Activated CD8-positive, alpha-beta memory T cell treated with anti-CD3 and anti-CD28 coated beads for 48 hours (primary cell): ENCODE data around the gene CCDC188.

Experiments used
- DNase-seq, 3 experiments: peaks; one replicate each; pipeline ENCODE4 v3.0.0-alpha.2; 2020; ENCODE audit warnings: low read depth in 2 of 3, low spot score in 2 of 3

CCDC188 gene

GRCh38 chr22:20135806-20136602 lies 14.9 kb downstream of the CCDC188 start:
- DNase-seq = no peak

GRCh38 chr22:20135265-20135664 lies 15.6 kb downstream of the CCDC188 start:
- DNase-seq = no peak

DNA sequence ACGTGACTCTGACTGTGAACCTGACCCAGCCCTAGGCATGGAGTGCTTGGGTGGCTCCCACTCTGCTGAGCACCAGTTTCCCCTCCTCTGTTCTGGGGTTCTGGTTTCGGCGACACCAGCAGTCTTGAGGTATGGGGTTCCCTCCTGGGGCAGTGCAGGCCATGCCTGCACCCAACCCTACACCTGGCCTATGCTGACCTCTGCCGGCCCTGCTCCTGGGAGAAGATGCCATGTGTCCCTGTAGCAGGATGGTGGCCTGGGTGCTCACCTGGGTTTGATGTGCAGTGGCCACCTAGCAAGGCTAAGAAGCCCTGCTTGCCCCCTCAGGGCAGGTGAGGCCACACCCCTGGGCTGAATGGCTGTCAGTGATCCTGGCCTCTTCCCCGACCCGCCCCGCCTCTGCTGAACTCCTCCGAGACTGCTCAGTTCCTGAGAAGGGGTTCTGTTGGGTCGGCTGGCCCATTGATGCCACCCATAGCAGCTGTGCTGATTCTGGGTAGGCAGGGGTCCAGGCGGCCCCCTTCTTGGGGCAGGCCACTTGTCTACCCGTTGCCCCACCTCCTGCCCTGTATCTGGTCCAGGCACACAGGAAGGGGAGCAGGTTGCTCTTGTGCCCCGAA lies 16.8 kb downstream of the CCDC188 start:
- DNase-seq = no peak

DNA sequence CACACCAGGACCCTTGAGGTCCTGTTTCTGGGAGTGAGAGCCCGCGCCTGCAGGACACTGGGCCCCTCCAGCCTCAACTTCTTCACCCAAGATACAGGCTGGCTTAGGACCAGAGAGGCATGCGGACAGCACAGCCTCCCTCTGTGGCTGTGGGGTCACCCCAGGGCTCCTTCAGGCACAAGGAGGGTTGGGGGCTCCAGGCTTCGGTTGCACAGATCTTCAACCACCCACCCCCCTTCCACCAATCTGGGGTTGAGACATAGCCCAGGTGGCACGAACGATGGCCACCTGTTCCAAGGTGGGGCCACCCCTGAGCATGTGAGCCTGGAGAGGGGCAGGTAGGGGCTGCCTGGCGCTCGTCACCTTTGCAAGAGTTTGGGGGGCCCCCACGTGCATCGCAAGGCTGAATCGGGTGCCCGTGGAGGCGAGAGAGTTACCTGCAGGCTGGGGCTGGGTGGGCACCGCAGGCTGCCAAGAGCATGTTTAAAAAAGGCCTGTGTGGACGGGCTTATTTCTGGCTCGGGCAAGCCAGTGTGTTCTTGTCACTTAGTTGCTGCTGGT lies 18.1 kb downstream of the CCDC188 start:
- no peak for DNase-seq

DNA sequence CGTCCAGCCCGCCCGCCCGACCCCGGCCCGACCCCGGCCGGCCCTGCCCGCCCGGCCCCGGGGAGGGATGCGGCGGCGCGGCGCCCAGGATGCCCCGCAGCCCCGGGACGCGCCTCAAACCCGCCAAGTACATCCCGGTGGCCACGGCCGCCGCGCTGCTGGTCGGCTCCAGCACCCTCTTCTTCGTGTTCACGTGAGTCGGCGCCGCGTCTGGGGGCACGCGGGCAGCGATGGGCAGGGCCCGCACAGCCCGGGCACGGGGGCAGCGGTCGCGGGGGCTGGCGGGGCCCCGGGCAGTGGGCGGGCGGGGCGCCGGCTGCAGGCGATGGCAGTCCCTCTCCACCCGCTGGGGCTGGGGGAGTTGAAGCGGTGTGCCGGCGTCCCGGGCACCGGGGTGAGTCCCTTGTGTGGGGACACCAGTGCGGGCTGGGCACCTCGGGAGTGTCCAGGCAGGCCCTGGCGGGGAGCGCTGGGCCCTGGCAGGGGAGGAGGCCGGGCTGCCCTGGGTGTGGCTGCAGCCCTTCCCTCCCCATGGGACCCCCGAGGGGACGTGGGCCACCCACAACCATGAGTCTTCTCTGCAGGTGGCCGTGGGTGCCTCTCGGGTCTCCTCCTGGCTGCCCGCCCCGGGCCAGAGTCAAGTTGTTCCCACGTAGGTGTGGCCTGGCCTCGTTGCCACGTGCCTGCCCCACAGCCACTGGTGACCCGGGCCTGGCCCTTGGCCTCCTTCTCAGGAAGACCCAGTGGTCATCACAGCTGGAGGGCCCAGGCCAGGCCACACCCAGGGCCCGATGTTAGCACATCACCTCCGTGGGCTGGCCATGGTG lies 18.8 kb downstream of the CCDC188 start:
- DNase-seq = no peak

GRCh38 chr22:20131597-20131858 lies 19.3 kb downstream of the CCDC188 start, which contains the start of gene ZDHHC8:
TSS of gene ZDHHC8 (plus strand) at chr22:20131804. CDS start at chr22:20131948, 144 bp downstream.
- no peak for DNase-seq

DNA sequence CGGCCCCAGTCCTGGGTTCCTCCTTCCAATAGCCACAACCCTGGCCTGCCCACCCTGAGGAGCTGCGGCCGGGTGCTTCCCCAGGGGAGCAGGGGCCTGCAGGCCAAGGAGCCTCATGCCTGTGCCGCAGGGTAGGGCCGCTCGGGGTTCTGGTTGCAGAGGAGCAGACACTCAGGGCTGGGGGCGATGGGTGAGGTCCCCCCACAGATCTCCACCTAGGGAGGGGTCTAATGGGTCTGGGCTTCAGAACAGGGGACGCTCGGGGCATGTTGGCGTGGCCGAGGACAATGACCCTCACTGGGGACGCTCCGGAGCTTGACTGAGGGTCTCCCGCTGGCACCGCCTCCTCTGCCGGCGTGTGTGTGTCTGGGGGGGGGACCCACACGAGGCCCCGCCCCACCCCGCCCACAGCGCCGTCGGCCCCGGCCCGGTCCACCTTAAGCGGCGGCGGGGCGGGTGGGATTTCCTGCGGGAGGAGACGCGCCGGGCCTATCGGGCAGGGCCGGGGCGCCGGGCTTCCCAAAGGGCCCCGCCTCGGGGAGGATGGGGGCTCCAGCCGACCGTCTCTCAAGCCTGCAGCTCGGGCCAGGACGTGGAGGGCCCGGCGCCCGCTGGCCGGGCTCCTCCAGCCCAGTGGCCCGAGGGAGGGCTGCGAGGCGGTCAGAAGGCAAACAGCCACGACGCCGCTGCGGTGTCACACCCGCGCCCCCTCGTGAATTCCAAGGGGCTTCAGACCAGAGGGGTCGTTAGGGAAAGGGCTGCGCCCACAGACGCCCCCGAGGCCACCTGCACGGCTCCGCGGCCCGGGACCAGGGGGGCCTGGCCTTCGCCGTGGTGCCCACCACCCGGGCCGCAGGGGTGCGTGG lies 19.9 kb downstream of the CCDC188 start:
- DNase-seq = peak in 1 of 3 experiments; percentile 55

DNA sequence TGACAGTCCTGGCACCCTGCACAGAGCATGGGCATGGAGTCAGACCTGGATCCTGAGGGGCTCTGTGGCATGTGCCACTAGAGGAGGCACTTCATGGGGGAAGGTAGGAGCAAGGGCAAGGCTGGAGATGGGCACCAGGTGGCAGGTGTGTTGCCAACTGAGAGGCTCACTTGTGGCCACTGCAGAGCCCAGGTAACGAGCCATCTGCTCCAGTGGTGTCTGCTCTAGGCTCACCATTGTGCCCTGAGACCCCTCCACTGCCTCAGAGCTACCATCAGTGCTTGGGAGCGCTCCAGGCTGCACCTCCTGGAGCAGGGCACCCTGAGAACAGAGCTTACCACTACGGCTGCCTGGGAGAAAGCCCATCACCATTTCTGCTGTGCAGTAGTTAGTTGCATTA lies 20.5 kb downstream of the CCDC188 start:
- no peak for DNase-seq

DNA sequence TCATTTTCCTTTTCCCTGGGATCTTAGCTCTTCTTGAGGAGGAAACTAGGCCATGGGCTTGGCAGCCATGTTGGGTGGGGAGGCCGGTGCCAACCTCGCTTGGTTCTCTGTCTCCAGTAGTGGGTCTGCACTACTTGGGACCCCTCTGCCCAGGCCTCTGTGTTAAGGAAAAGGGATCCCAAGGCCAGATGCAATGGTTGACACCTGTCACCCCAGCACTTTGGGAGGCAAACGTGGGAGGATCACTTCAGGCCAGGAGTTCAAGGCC lies 21.2 kb downstream of the CCDC188 start:
- DNase-seq = no peak

- DNase-seq = no peak
Measured at GRCh38 chr22:20128902-20129746, 21.7 kb downstream of the CCDC188 start.

DNA sequence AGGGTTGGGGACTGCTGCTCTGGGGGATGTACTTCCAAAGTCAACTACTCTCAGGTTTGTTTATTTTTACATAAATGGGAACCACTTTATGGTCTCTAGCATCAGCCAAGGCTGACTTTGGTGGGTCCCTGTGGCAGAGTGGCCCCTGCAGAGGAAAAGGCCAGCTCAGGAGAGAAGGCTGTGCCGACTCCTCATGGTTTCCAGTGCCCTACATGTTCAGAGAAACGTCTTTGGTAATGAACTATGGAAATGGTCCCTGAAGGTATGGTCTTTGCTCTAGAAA lies 22.3 kb downstream of the CCDC188 start:
- DNase-seq = no peak

DNA sequence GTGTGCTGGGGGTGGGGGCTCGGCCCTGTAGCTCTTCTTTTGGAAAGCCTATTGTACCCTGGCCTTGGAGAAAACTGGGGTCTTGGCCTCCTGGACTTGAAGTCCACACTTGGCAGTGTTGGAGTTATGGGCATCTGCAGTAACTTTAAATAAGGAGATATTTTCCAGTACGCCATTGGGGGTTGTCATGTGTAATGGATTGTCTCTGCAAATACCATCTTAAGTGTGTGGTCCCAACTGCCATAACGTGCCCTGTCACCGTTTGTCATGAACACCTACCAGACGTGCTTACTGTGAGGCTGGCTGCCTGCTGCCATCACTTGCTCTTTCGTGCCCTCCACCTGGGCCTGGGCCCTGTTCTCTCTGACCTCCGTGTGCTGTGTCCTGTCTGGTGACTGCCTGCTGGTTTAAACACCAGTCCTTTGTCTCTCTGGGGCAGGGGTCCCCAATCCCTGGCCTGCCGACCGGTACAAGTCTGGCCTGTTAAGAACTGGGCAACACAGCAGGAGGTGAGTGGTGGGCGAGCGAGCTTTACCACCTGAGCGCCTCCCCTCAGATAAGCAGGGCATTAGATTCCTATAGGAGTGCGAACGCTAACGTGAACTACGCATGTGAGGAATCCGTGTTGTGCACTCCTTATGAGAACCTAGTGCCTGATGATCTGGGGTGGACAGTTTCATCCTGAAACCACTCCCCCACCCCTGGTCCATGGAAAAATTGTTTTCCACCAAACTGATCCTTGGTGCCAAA lies 22.8 kb downstream of the CCDC188 start:
- DNase-seq = no peak

DNA sequence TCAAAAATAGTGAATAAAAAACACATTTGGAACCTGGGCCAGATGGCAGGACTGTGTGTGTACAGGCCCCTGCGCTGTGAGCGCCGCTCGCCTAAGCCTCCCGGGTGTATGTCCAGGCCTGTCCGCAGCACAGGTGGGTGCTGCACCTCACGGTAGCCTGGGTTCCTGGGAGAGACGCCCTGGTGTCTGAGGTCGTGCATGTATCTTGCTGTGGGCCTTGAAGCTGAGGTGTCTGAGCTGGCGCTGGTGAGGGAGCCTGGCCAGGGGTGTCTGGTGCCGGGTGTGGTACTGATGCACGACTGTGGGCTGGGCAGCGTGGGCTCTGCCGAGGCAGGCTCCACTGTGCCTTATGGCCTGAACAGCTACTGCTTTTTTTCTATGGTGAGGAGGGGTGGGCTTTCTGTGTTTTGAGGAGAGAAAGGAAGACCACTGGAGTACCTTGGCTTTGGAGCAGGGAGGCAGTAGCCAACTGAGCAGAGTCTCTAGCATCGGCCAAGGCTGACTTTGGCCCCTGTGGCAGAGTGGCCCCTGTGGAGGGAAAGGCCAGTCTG lies 23.5 kb downstream of the CCDC188 start:
- DNase-seq = no peak

DNA sequence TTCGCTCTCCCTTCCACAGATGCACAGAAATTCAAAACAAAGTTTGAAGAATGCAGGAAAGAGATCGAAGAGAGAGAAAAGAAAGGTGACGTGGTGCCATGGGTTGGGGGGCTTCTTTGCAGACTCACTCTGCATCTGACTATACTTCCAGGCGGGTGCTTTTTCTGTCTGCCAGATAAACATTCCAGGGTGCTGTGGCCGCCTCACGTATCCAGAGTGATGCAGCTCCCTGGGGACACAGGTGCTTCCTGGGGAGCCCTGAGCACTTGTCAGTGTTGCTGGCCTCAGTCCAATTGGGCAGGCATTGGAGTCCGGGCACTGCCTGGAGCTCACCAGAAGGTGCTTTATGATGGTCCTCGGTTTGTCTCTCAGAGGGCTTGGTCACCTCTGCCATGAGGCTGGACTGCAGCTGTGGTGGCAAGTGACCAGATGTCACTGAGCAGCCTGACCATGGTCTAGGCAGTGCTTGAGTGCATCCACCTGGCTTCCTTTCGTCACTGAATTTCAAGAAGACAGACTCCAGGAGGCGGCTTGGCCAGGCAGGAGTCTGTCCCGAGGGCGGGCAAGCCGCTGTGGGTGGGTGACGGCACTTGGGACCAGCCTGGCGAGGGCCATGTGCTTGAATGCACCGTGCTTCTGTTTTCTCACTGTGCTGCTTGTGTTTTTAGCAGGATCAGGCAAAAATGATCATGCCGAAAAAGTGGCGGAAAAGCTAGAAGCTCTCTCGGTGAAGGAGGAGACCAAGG lies 24.4 kb downstream of the CCDC188 start:
- no peak for DNase-seq

- DNase-seq = no peak
Measured at GRCh38 chr22:20125201-20126174, 25.4 kb downstream of the CCDC188 start.

DNA sequence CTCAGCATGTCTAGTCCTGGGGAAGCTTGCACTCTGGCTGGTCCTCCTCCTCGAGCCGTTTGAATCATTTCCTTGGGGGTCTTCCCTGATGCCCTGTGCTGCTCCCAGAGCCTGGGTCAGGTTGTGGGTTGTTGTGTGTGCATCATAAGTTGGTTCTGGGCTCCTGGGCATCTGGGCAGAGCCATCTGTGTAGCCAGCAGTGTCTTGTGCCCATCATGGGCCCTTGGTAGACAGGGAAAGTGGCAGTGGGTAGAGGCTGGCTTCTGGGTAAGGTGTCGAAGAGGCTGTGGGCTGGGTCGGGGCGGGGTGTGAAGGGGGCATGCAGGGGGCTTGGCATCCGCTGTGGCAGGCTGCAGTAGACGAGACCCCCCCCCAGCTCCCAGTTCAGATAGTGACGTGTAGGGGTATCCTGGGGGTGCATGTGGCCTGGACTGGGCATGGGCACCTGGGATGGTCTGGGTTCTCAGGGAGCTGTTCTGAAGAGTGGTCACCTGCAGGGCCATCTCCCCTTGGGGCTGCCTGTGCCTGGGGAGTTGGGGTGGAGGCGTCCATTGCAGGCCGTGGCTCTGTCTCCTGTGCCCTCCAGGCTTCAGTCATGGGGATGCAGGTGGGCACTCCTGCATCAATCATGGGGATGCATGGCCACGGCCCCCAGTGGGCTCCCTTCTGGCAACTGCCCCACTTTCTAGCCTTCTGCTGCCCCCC lies 26.6 kb downstream of the CCDC188 start:
- no peak for DNase-seq
